K562 (cell line): Measurements from ENCODE around the gene DGCR2. TPM values are rescaled to one million over a fixed set of nuclear protein-coding genes. Genes with fewer than 3 reads are reported as not detected.

Source experiments
- ARID1B ChIP-seq: fragments of 450-650 bp; IDR thresholded peaks from 2 replicates; pipeline ENCODE4 v1.6.1; 2016; ENCODE audit warnings: antibody characterized with exemption, mild to moderate bottlenecking, inconsistent platforms
- ARID3A ChIP-seq: IDR thresholded peaks from 2 replicates; pipeline ENCODE4 v1.6.1; 2012; ENCODE audit warnings: low read depth, low read length, improper control_type of control experiment, borderline replicate concordance
- ARID3B ChIP-seq: fragments of 250-450 bp; sonication (Bioruptor Pico); IDR thresholded peaks from 2 replicates; pipeline ENCODE4 v1.4.0; 2020; ENCODE audit warnings: borderline replicate concordance
- CSDE1 ChIP-seq, 2 experiments: fragments of 450-650 bp; IDR thresholded peaks; 2 replicates each; pipeline ENCODE4 v1.6.1; 2016; ENCODE audit warnings: mild to moderate bottlenecking in 1 of 2
- DNMT1 ChIP-seq: fragments of 450-650 bp; IDR thresholded peaks from 2 replicates; pipeline ENCODE4 v1.6.1; 2016; ENCODE audit warnings: antibody characterized with exemption, mild to moderate bottlenecking
- EGR1 ChIP-seq: fragments of 450-650 bp; conservative IDR thresholded peaks from 2 replicates; pipeline ENCODE4 v1.6.1; 2017; ENCODE audit warnings: mild to moderate bottlenecking
- ESRRA ChIP-seq: fragments of 450-650 bp; IDR thresholded peaks from 2 replicates; pipeline ENCODE4 v1.6.1; 2014; ENCODE audit warnings: low read depth, mild to moderate bottlenecking, moderate library complexity, borderline replicate concordance
- HDAC8 ChIP-seq: fragments of 450-650 bp; IDR thresholded peaks from 2 replicates; pipeline ENCODE4 v1.6.1; 2016; ENCODE audit warnings: mild to moderate bottlenecking, missing genetic modification characterization, moderate library complexity, missing compliant biosample characterization
- MBD2 ChIP-seq: sonication (generic); IDR thresholded peaks from 2 replicates; pipeline ENCODE4 v1.6.1; 2016; ENCODE audit warnings: low read depth, borderline replicate concordance
- MXI1 ChIP-seq: IDR thresholded peaks from 2 replicates; pipeline ENCODE4 v1.6.1; 2011; ENCODE audit warnings: low read depth, mild to moderate bottlenecking, improper control_type of control experiment, low read length
- NFIC ChIP-seq: fragments of 450-650 bp; IDR thresholded peaks from 2 replicates; pipeline ENCODE4 v1.6.1; 2017; ENCODE audit warnings: mild to moderate bottlenecking, inconsistent platforms
- PHTF2 ChIP-seq: fragments of 250-450 bp; sonication (Bioruptor Pico); IDR thresholded peaks from 2 replicates; pipeline ENCODE4 v1.5.0; 2021; ENCODE audit warnings: mild to moderate bottlenecking
- POLR3G ChIP-seq: IDR thresholded peaks from 2 replicates; pipeline ENCODE4 v1.6.1; 2011; ENCODE audit not compliant: insufficient read length, insufficient replicate concordance; ENCODE audit errors: extremely low read depth
- SMC3 ChIP-seq: conservative IDR thresholded peaks from 2 replicates; pipeline ENCODE4 v1.6.1; 2011; ENCODE audit warnings: low read depth, low read length, improper control_type of control experiment; ENCODE audit not compliant: insufficient read depth
- SNIP1 ChIP-seq: fragments of 450-650 bp; IDR thresholded peaks from 2 replicates; pipeline ENCODE4 v1.7.1; 2017; ENCODE audit warnings: low read depth, mild to moderate bottlenecking
- SNRNP70 ChIP-seq: fragments of 200-400 bp; formaldehyde crosslinking; optimal IDR thresholded peaks from 2 replicates; pipeline ENCODE3; 2017; ENCODE audit warnings: low read depth, low read length
- XRCC5 ChIP-seq: fragments of 200-400 bp; formaldehyde crosslinking; IDR thresholded peaks from 2 replicates; pipeline ENCODE4 v1.6.1; 2017; ENCODE audit warnings: low read depth, mild to moderate bottlenecking, low read length
- ZBTB17 ChIP-seq: fragments of 450-650 bp; formaldehyde crosslinking; IDR thresholded peaks from 2 replicates; pipeline ENCODE4 v1.4.0; 2020; ENCODE audit warnings: mild to moderate bottlenecking
- ZC3H8 ChIP-seq: fragments of 450-650 bp; IDR thresholded peaks from 2 replicates; pipeline ENCODE4 v1.6.1; 2017
- ZEB2 ChIP-seq: fragments of 450-650 bp; IDR thresholded peaks from 2 replicates; pipeline ENCODE4 v1.6.1; 2016
- ZKSCAN8 ChIP-seq: fragments of 200-800 bp; sonication (Bioruptor generic); IDR thresholded peaks from 2 replicates; pipeline ENCODE4 v1.6.1; 2016; ENCODE audit warnings: missing genetic modification characterization, missing compliant biosample characterization
- ZNF212 ChIP-seq: fragments of 450-650 bp; formaldehyde crosslinking; IDR thresholded peaks from 2 replicates; pipeline ENCODE4 v1.4.0; 2020; ENCODE audit warnings: mild to moderate bottlenecking
- ZNF263 ChIP-seq: sonication (generic); formaldehyde crosslinking; IDR thresholded peaks from 2 replicates; pipeline ENCODE4 v1.8.0; 2022; ENCODE audit warnings: mild to moderate bottlenecking, missing genetic modification reagents, borderline replicate concordance
- ZNF274 ChIP-seq: IDR thresholded peaks from 2 replicates; pipeline ENCODE4 v1.6.1; 2011; ENCODE audit warnings: low read depth, mild to moderate bottlenecking, low read length, moderate library complexity, borderline replicate concordance
- ZZZ3 ChIP-seq: fragments of 450-650 bp; IDR thresholded peaks from 2 replicates; pipeline ENCODE4 v1.6.1; 2016; ENCODE audit warnings: antibody characterized with exemption, mild to moderate bottlenecking, moderate library complexity
- polyA plus RNA-seq, 8 experiments: library from polyadenylated mRNA; depleted of rRNA in 4 of 8; stranded (reverse) in 5 of 8; unstranded in 3 of 8; fragments of >200 nt; fragmentation: Nextera tagmentation in 2 of 8; fragmentation: Illumina TruSeq in 1 of 8; extraction: Ambion mirVana in 2 of 8; extraction: Trizol in 1 of 8; gene quantifications; 2 replicates each; pipeline versions ENCODE4 v1.2.1 to v1.2.3, GENCODE V29; 2011 to 2014; ENCODE audit warnings: inconsistent platforms in 1 of 8, missing spikeins in 1 of 8
- total RNA-seq, 7 experiments: library from RNA; depleted of rRNA in 6 of 7; stranded (reverse); fragments of >200 nt in 6 of 7; fragmentation: Illumina TruSeq in 2 of 7; extraction: Trizol in 2 of 7; gene quantifications; 2 replicates each; pipeline versions ENCODE4 v1.2.1 to v1.2.3, GENCODE V29; 2011 to 2021; ENCODE audit warnings: low replicate concordance in 1 of 7
- TF ChIP-seq, protein P1 (sequence below): conservative IDR thresholded peaks from 2 replicates; pipeline ENCODE4 v1.6.1; 2011; ENCODE audit warnings: low read depth, mild to moderate bottlenecking, low read length; ENCODE audit not compliant: control insufficient read depth
- TF ChIP-seq, protein P2 (sequence below): IDR thresholded peaks from 2 replicates; pipeline ENCODE4 v1.6.1; 2016; ENCODE audit warnings: missing genetic modification characterization, missing compliant biosample characterization

DGCR2 gene
- total and polyA plus RNA-seq, 9 of the 15 experiments (the other 6 are each of a cell fraction or from before 2014, with no cell fraction given): 0.69 to 101 (median 56.4) TPM

DNA sequence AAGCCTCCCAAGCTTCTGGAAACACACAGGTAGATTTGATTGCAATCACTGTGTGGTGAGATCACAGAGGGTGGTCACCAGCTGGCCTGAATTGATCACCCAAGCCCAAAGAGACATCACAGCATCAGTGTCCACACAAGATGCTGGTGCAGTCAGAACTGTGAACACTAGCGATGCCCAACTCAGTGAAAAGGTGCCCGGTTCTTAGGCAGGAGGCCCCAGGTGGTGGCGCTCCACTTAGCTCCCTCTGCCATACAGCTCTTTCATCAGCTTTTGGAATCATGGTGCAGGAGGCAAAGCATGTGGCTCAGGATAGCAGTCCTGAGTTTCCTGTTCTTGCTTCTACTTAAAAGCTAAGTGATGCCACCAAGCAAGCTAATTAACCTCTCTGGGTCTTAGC, 11.1 kb downstream of the DGCR2 start (continued):
- TF ChIP-seq MXI1: no peak
- no peak for TF ChIP-seq XRCC5
- TF ChIP-seq ZNF263 (CRISPR knock-in tag): no peak
- TF ChIP-seq NFIC: peak; percentile 10; the same call in 1 of the 2 replicates
- TF ChIP-seq ZZZ3: no peak
- TF ChIP-seq HDAC8 (tag): no peak
- TF ChIP-seq MBD2: no peak
- TF ChIP-seq ZNF274: no peak
- no peak for TF ChIP-seq ZKSCAN8 (CRISPR knock-in tag)
- no peak for TF ChIP-seq ESRRA
- no peak for TF ChIP-seq CSDE1 (IDR thresholded peaks at IDR 0.05)
- no peak for TF ChIP-seq SMC3
- TF ChIP-seq ARID1B: 0 out of 2 replicates have a peak, but pooled peaks have one; percentile 55
- TF ChIP-seq, protein P1, sequence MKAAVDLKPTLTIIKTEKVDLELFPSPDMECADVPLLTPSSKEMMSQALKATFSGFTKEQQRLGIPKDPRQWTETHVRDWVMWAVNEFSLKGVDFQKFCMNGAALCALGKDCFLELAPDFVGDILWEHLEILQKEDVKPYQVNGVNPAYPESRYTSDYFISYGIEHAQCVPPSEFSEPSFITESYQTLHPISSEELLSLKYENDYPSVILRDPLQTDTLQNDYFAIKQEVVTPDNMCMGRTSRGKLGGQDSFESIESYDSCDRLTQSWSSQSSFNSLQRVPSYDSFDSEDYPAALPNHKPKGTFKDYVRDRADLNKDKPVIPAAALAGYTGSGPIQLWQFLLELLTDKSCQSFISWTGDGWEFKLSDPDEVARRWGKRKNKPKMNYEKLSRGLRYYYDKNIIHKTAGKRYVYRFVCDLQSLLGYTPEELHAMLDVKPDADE: no peak; the same call in 1 of the 2 replicates
- no peak for TF ChIP-seq ZBTB17 (CRISPR knock-in tag)
- TF ChIP-seq POLR3G: no peak
- TF ChIP-seq ZEB2: 0 out of 2 replicates have a peak, but pooled peaks have one; percentile 44
- no peak for TF ChIP-seq ARID3A
- TF ChIP-seq, protein P2, sequence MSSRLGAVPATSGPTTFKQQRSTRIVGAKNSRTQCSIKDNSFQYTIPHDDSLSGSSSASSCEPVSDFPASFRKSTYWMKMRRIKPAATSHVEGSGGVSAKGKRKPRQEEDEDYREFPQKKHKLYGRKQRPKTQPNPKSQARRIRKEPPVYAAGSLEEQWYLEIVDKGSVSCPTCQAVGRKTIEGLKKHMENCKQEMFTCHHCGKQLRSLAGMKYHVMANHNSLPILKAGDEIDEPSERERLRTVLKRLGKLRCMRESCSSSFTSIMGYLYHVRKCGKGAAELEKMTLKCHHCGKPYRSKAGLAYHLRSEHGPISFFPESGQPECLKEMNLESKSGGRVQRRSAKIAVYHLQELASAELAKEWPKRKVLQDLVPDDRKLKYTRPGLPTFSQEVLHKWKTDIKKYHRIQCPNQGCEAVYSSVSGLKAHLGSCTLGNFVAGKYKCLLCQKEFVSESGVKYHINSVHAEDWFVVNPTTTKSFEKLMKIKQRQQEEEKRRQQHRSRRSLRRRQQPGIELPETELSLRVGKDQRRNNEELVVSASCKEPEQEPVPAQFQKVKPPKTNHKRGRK (tag): no peak
- no peak for TF ChIP-seq ZNF212 (CRISPR knock-in tag)
- no peak for TF ChIP-seq SNRNP70
- TF ChIP-seq ARID3B: no peak
- no peak for TF ChIP-seq EGR1
- no peak for TF ChIP-seq ZC3H8
- no peak for TF ChIP-seq PHTF2 (CRISPR knock-in tag)
- TF ChIP-seq SNIP1: no peak
- no peak for TF ChIP-seq DNMT1
